NCI-H526 (cell line): ENCODE data around the gene MCRIP1.
A peak's percentile ranks its signal among the peaks of the same experiment; 100 is the strongest.

Source experiments
- DNase-seq, 2 experiments: peaks; one replicate each; lab custom pipeline; 2025; lab: John Stamatoyannopoulos, UW

MCRIP1 gene

GRCh38 chr17:81860756-81861568 is 27.9 kb upstream of the MCRIP1 start:
- peak; percentile 100 for DNase-seq

- DNase-seq = peak in 1 of 2 experiments; percentile 47
These were observed 27.0 kb upstream of the MCRIP1 start, which contains the start of gene P4HB for GRCh38 chr17:81859906-81860755. Gene P4HB, minus strand, starts transcription at chr17:81860535. Its CDS starts 64 bp downstream, at chr17:81860471.

GRCh38 chr17:81858967-81859905 is 26.1 kb upstream of the MCRIP1 start:
- DNase-seq = no peak

- peak in 1 of 2 experiments; percentile 59 for DNase-seq
These were observed 25.3 kb upstream of the MCRIP1 start for GRCh38 chr17:81858170-81858966.

GRCh38 chr17:81854974-81855774 is 22.1 kb upstream of the MCRIP1 start:
- DNase-seq = peak in 1 of 2 experiments; percentile 29

GRCh38 chr17:81852237-81852636 is 19.1 kb upstream of the MCRIP1 start:
- DNase-seq = no peak

- no peak for DNase-seq
These were observed 18.3 kb upstream of the MCRIP1 start for GRCh38 chr17:81851423-81851822.

- DNase-seq = no peak
These were observed 16.4 kb upstream of the MCRIP1 start for GRCh38 chr17:81849457-81849856.

GRCh38 chr17:81846743-81847689 is 13.9 kb upstream of the MCRIP1 start:
- DNase-seq = no peak

- no peak for DNase-seq
These were observed 13.0 kb upstream of the MCRIP1 start for GRCh38 chr17:81845881-81846742.

GRCh38 chr17:81845361-81845760 is 12.3 kb upstream of the MCRIP1 start:
- no peak for DNase-seq

- no peak for DNase-seq
These were observed 11.8 kb upstream of the MCRIP1 start for GRCh38 chr17:81844887-81845286.

GRCh38 chr17:81844327-81844851 is 11.3 kb upstream of the MCRIP1 start:
- no peak for DNase-seq

GRCh38 chr17:81843713-81844326 is 10.7 kb upstream of the MCRIP1 start:
- DNase-seq = no peak

- no peak for DNase-seq
These were observed 9.8 kb upstream of the MCRIP1 start for GRCh38 chr17:81842725-81843504.

GRCh38 chr17:81842378-81842724 is 9.3 kb upstream of the MCRIP1 start:
- DNase-seq = no peak

- DNase-seq = no peak
These were observed 8.8 kb upstream of the MCRIP1 start for GRCh38 chr17:81841866-81842265.
